T-helper 2 cell treated with Interferon-gamma antibody and Interleukin-4, amounts not matched to agents 5 μg/mL and 100 μg/mL, for 36 hours (primary cell): Measurements from ENCODE around the gene MLST8.
A peak's percentile ranks its signal among the peaks of the same experiment; 100 is the strongest.
"Not testable (repeated sequence)": the region's sequence is repeated elsewhere in the genome, so short reads cannot be mapped to it uniquely, and the experiment has no call there.

Source experiments
- DNase-seq: peaks from one replicate; pipeline ENCODE4 v3.0.0; 2021; ENCODE audit warnings: low spot score
- H3K27ac Mint-ChIP-seq: one replicate; pipeline ENCODE4 v1.8.0; 2021; ENCODE audit warnings: mild to moderate bottlenecking, mixed read lengths
- H3K27me3 Mint-ChIP-seq: one replicate; pipeline ENCODE4 v1.8.0; 2021; ENCODE audit warnings: low read depth, mixed read lengths
- H3K36me3 Mint-ChIP-seq: one replicate; pipeline ENCODE4 v1.8.0; 2021; ENCODE audit warnings: low read depth, mixed read lengths
- H3K4me1 Mint-ChIP-seq: one replicate; pipeline ENCODE4 v1.8.0; 2021; ENCODE audit warnings: low read depth, mixed read lengths
- H3K4me3 Mint-ChIP-seq: one replicate; pipeline ENCODE4 v1.8.0; 2022; ENCODE audit warnings: mild to moderate bottlenecking, moderate library complexity, mixed read lengths
- H3K9me3 Mint-ChIP-seq: one replicate; pipeline ENCODE4 v1.8.0; 2021; ENCODE audit warnings: mixed read lengths

The MLST8 gene

DNA sequence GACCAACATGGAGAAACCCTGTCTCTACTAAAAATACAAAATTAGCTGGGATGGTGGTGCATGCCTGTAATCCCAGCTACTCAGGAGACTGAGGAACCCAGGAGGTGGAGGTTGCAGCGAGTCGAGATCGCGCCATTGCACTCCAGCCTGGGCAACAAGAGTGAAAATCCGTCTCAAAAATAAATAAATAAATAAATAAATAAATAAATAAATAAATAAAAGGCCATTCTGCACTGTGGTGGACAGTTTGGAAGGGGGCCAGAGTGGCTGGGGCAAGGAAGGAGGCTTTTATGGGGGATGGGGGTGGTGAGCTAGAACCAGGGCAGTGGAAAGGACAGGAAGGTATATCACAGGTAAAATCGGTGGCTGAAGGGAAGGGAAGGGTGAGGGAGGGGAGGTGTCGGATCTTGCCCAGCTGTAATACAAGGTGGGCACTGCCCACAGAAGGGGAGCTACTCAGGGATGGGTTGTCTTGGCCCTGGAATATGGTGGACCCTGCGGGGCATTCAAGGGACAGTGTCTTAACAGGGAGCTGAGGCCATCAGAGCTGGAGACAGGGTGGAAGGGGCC is 2.0 kb upstream of the MLST8 start:
- peak overlapping the region; percentile 49 for H3K4me3 Mint-ChIP-seq
- H3K9me3 Mint-ChIP-seq, DNase-seq, H3K4me1 Mint-ChIP-seq: not testable (repeated sequence)
- H3K27me3 Mint-ChIP-seq = peaks cover 19% of the 10 kb centered on the region
- peaks cover 11% of the 10 kb centered on the region for H3K36me3 Mint-ChIP-seq
- peak overlapping the region; percentile 6 for H3K27ac Mint-ChIP-seq

DNA sequence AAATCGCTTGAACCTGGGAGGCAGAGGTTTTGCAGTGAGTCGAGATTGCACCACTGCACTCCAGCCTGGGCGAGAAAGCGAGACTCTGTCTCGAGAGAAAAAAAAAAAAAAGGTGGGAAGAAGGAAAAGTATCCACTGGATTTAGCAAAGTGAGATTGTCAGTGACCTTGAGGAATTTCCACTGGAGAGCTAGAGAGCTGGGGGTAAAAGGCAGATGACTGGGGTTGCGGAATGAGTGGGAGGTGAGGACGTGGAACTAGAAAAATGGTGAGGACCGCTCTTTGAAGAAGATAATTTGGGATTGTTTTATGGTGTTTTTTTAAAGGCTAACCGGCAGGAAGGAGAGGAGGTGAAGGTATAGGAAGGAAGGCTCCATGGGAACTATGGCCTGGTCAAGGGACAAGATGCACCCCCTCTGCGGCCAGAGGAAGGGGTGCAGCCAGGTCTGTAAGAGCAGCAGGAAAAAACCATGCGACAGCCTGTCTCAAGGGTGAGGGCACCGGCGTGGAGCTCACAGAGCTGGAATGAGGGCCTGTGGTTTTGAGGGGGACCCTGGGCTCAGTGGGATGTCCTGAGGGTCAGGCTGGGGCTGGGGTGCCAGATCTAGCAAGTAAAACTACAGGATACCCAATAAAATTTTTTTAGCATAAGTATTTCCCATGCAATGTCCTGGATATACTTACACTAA is 694 bp upstream of the MLST8 start:
- H3K27ac Mint-ChIP-seq = peak overlapping the region; percentile 76

DNA sequence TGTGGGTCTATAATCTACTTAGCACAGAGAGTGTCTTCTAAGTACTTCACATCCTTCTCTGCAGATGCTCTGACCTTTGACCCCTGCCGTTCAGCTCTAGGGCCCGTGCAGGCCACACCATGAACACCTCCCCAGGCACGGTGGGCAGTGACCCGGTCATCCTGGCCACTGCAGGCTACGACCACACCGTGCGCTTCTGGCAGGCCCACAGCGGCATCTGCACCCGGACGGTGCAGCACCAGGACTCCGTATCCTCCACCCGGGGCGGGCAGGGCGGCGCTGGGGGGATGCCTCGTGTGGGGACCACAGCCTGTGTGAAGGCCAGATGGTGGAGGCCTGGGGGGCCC is 686 bp downstream of the MLST8 start:
- Mint-ChIP-seq H3K27ac (peak overlapping the region; percentile 80), H3K36me3 (peaks cover 13% of the 10 kb centered on the region), H3K4me3 (peak overlapping the region; percentile 84), H3K9me3 (no peaks in the 10 kb centered on the region), H3K27me3 (peaks cover 5% of the 10 kb centered on the region), H3K4me1 (peaks cover 7% of the 10 kb centered on the region)
- DNase-seq = no peak

More for the DNA sequence above, 694 bp upstream of the MLST8 start:
- Mint-ChIP-seq H3K36me3 (peaks cover 13% of the 10 kb centered on the region), H3K9me3 (no peaks in the 10 kb centered on the region), H3K4me1 (peaks cover 7% of the 10 kb centered on the region), H3K27me3 (peaks cover 10% of the 10 kb centered on the region), H3K4me3 (peak overlapping the region; percentile 73)
- DNase-seq = no peak

DNA sequence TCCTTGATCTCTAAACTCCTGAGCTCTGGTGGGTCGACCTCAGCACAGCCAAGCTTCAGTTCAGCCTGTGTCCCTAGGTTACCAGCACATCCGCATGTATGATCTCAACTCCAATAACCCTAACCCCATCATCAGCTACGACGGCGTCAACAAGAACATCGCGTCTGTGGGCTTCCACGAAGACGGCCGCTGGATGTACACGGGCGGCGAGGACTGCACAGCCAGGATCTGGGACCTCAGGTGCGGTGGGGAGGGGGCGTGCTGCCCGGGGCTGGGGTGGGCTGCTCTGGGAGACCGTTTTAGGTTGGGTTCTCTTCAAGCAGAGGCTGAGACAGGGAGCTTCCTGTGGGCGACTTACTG is 1.1 kb downstream of the MLST8 start:
- Mint-ChIP-seq H3K27me3 (peaks cover 5% of the 10 kb centered on the region), H3K4me1 (peaks cover 7% of the 10 kb centered on the region), H3K36me3 (peaks cover 13% of the 10 kb centered on the region), H3K27ac (peak overlapping the region; percentile 80), H3K4me3 (peak overlapping the region; percentile 84), H3K9me3 (no peaks in the 10 kb centered on the region)
- DNase-seq = no peak

DNA sequence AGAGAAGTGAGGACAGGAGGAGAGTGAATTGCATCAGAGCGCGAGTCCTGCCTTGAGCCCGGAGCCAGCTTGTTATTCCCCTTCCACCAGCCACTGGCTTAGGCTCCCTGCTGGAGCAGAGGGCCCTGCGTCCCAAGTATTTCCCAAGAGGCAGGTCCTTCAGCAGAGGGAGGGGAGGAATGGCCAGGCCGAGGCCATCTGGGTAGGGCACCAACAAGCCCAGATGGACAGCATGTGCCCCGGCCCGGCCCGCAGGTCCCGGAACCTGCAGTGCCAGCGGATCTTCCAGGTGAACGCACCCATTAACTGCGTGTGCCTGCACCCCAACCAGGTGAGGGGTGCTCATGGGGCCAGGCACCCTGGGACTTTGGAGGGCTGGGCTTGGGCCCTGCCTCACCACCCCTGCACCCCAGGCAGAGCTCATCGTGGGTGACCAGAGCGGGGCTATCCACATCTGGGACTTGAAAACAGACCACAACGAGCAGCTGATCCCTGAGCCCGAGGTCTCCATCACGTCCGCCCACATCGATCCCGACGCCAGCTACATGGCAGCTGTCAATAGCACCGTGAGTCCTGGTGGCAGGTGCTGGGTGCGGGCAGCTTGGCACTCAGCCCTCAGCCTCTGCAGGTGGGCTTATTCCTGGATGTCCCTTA is 1.7 kb downstream of the MLST8 start:
- H3K27ac Mint-ChIP-seq = peak overlapping the region; percentile 0
- H3K27me3 Mint-ChIP-seq = peaks cover 3% of the 10 kb centered on the region
- peaks cover 7% of the 10 kb centered on the region for H3K4me1 Mint-ChIP-seq
- no peak for DNase-seq
- H3K9me3 Mint-ChIP-seq = no peaks in the 10 kb centered on the region
- H3K4me3 Mint-ChIP-seq = peak overlapping the region; percentile 84
- H3K36me3 Mint-ChIP-seq = peaks cover 13% of the 10 kb centered on the region

DNA sequence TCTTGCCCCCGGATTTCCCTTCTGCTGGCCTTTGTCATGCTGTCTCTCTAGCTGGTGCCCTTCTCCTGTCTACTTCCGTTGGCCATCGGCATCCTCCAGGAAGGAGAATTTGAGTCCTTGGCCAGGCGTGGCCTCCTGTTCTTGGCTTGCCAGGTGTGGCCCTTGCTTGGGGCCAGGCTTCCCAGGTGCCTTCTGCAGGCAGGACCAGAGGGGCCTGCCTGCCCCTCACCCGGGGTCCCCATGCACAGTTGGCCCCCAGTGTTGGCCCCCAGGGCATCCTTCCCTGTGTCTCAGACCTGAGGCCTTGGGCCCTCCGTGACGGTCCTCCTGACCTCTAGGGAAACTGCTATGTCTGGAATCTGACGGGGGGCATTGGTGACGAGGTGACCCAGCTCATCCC is 2.6 kb downstream of the MLST8 start:
- H3K9me3 Mint-ChIP-seq = no peaks in the 10 kb centered on the region
- H3K36me3 Mint-ChIP-seq = peaks cover 16% of the 10 kb centered on the region
- H3K4me3 Mint-ChIP-seq = peak overlapping the region; percentile 64
- peaks cover 13% of the 10 kb centered on the region for H3K4me1 Mint-ChIP-seq
- peak overlapping the region; percentile 0 for H3K27ac Mint-ChIP-seq
- DNase-seq = no peak
- H3K27me3 Mint-ChIP-seq = no peaks in the 10 kb centered on the region

DNA sequence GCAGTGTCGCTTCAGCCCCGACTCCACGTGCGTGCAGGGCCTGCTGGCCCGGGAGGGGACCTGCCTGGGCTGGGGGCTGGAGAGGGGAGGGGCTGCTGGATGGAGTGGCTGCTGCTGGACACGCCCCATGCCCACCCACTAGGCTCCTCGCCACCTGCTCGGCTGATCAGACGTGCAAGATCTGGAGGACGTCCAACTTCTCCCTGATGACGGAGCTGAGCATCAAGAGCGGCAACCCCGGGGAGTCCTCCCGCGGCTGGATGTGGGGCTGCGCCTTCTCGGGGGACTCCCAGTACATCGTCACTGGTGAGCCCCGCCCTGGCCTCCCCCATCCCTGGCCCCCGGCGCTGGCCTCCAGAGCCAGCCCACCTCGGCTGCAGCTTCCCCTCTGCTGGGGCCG is 3.1 kb downstream of the MLST8 start:
- Mint-ChIP-seq H3K4me3 (no peak overlapping the region), H3K36me3 (peaks cover 17% of the 10 kb centered on the region), H3K4me1 (peaks cover 16% of the 10 kb centered on the region), H3K27ac (no peak overlapping the region), H3K9me3 (no peaks in the 10 kb centered on the region), H3K27me3 (no peaks in the 10 kb centered on the region)
- no peak for DNase-seq

DNA sequence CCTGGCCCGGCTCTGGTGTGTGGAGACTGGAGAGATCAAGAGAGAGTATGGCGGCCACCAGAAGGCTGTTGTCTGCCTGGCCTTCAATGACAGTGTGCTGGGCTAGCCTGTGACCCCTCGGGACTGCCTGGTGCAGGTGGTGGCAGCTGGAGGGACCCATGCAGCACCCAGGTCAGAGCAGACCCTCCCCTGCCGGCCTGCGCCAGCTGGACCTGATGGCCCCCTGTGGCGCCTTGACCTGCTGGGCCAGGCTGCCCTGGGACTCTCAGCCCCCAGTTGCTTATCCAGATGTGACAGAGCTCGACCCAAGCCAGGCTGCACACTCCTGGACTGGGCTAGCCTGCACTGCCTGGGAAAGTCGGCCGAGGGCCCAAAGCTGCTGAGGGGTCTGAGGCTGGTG is 3.5 kb downstream of the MLST8 start:
- Mint-ChIP-seq H3K4me1 (peaks cover 19% of the 10 kb centered on the region), H3K4me3 (no peak overlapping the region), H3K9me3 (no peaks in the 10 kb centered on the region), H3K27me3 (no peaks in the 10 kb centered on the region), H3K36me3 (peaks cover 20% of the 10 kb centered on the region), H3K27ac (no peak overlapping the region)
- DNase-seq = no peak

DNA sequence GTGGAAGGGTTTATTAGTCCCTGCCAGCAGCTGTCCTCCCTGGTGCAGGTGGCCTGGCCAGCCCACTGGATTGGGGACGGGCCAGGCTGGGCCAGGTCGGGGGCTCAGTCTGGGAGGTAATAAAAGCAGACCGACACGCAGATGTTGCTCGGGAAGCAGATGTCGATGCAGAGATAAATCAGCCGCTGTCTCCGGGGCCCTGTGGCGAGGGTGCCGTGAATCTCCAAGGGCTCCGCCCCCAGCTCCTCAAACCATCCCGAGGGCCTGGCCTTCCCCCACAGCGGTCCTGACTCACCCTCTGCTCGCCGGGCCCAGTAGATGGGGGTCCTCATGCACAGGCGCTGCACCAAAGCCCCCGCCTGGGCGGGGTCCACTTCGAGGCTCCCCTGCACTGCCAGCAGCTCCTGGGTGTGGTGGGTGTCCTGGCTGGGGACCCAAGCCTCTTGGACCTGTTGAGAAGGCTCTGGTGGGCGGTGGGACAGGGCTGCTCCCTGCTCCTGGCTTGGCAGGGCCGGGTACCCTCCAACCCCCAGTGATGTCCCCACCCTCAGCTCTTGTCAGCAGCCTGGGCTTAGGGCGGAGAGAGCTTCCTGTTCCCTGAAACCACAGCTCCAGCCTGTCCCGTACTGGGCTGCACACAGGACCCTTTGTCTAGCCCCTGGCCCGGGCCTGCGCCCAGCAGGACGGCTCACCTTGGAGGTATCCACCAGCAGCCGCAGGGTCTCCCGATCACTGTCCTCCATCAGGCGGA is 4.2 kb downstream of the MLST8 start:
- no peak for DNase-seq
- Mint-ChIP-seq H3K9me3 (no peaks in the 10 kb centered on the region), H3K4me3 (no peak overlapping the region), H3K4me1 (peaks cover 18% of the 10 kb centered on the region), H3K27me3 (no peaks in the 10 kb centered on the region), H3K27ac (no peak overlapping the region), H3K36me3 (peaks cover 20% of the 10 kb centered on the region)

DNA sequence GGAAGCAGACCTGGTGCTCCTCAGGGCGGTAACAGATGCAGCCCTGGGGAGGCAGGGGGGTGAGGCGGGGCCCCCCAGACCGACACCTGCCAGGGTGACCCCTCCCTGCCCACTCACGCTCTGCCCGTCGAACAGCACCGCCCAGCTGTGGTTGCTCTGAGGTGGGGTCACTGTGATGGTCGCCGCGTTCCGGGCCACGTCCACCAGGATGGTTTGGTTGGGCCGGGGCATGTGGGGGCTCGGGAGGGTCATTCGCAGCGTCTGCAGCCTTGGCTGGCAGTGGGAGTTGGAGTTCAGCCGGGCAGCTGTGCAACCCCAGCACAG is 4.7 kb downstream of the MLST8 start:
- DNase-seq = no peak
- H3K27ac Mint-ChIP-seq = no peak overlapping the region
- H3K36me3 Mint-ChIP-seq = peaks cover 20% of the 10 kb centered on the region
- peaks cover 14% of the 10 kb centered on the region for H3K4me1 Mint-ChIP-seq
- no peaks in the 10 kb centered on the region for H3K27me3 Mint-ChIP-seq
- H3K4me3 Mint-ChIP-seq = no peak overlapping the region
- H3K9me3 Mint-ChIP-seq = no peaks in the 10 kb centered on the region

DNA sequence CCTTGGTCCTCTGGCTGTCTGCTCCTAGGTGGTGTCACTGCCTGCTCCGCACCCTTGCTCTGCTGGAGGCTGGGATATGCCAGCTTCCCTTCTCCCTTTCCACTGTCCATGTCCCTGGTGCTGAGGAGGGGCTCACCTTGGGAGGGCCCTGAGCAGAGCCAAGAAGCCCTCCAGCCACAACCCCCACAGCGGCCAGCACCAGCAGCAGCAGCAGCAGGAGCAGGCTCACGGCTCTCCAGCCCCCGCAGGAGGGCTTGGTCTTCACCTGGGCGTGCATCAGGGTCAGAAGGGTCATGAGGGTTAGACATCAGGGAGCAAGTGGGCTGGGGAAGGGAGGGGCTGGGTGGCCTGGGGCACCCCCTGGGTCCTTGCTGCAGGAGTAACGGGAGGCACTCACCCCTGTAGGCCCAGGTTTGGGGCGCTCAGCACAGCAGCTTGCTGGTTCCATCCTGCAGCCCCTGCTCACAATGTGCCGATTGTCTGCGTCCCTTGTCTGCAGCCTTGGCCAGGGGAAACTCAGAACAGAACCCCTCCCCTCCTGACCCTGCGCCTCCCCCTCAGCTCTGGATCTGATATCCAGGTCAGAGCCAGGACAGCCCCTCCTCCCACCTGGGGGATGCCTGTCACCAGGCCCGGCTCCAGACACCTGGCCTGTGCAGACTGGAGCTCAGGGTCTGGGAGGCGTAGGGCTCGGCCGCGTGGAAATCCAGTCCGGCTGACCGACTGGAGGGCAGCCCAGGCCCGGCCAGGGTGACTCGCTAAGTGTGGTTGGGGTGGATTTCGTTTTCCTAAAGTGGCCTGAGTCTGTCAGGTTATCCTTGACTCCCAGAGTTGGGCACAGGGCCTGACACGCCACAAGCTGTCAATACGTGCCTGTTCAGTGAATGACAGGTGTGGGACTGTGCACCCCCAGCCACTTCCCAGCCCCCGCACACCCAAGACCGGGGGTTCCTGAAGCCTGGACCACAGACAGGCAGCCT is 5.4 kb downstream of the MLST8 start, which contains the start of gene BRICD5:
BRICD5 (minus strand) TSS at position 478 of the 980 bp plus-strand sequence; CDS start at position 448, 30 bp downstream.
- no peak within 1 kb of the TSS for H3K27ac Mint-ChIP-seq
- DNase-seq = no peak
- no peaks in the 10 kb centered on the region for H3K27me3 Mint-ChIP-seq
- peaks cover 15% of the 10 kb centered on the region for H3K4me1 Mint-ChIP-seq
- peaks cover 20% of the 10 kb centered on the region for H3K36me3 Mint-ChIP-seq
- no peak within 1 kb of the TSS for H3K4me3 Mint-ChIP-seq
- no peaks in the 10 kb centered on the region for H3K9me3 Mint-ChIP-seq

DNA sequence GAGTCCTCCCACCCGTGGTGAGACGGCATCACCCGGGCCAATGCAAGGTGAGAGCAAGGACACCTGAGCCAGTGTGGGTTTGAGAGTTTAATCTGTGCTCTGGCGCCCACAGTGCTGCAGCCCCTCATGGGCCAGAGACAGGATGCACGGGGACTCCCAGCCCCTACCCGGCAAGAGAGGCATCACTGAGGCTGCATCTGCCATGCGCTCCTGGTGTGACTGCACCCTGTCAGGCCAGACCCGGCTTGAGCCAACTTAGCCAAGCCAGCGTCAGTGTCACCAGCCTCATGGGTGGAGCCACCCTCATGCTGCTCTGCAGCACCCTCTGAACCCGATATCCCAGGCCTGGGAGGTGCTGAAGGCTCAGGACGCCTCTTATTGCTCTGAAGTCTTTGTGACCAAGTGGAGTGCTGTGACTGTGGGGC is 6.7 kb downstream of the MLST8 start:
- no peaks in the 10 kb centered on the region for H3K9me3 Mint-ChIP-seq
- H3K27me3 Mint-ChIP-seq = no peaks in the 10 kb centered on the region
- DNase-seq = no peak
- H3K36me3 Mint-ChIP-seq = peaks cover 19% of the 10 kb centered on the region
- peaks cover 12% of the 10 kb centered on the region for H3K4me1 Mint-ChIP-seq
- H3K27ac Mint-ChIP-seq = peak overlapping the region; percentile 21
- peak overlapping the region; percentile 48 for H3K4me3 Mint-ChIP-seq
